Measurements from ENCODE around the gene LRP1B.

GRCh38 chr2:140205093-140205492, 1925.7 kb downstream of the LRP1B start:
- TF ChIP-seq POLR2A (IDR thresholded peaks at IDR 0.05), result no peak
- TF ChIP-seq, protein P1, sequence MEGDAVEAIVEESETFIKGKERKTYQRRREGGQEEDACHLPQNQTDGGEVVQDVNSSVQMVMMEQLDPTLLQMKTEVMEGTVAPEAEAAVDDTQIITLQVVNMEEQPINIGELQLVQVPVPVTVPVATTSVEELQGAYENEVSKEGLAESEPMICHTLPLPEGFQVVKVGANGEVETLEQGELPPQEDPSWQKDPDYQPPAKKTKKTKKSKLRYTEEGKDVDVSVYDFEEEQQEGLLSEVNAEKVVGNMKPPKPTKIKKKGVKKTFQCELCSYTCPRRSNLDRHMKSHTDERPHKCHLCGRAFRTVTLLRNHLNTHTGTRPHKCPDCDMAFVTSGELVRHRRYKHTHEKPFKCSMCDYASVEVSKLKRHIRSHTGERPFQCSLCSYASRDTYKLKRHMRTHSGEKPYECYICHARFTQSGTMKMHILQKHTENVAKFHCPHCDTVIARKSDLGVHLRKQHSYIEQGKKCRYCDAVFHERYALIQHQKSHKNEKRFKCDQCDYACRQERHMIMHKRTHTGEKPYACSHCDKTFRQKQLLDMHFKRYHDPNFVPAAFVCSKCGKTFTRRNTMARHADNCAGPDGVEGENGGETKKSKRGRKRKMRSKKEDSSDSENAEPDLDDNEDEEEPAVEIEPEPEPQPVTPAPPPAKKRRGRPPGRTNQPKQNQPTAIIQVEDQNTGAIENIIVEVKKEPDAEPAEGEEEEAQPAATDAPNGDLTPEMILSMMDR (IDR thresholded peaks at IDR 0.05 in 4 of 5, conservative IDR thresholded peaks at IDR 0.05 in 1 of 5), result no peak
